Testis (tissue), 3 donors: ENCODE data around the gene ARVCF. TPM values are rescaled to one million over a fixed set of nuclear protein-coding genes. Genes with fewer than 3 reads are reported as not detected.

ENCODE experiments used
- DNase-seq: peaks from one replicate; pipeline ENCODE4 v3.0.0-alpha.2; 2019
- H3K27ac ChIP-seq, 2 donors: fragments of 200-600 bp; sonication (generic); one replicate each; pipeline ENCODE4 v1.5.1; 2019
- H3K27me3 ChIP-seq: fragments of 200-600 bp; sonication (generic); one replicate; pipeline ENCODE4 v1.5.1; 2019
- H3K36me3 ChIP-seq: fragments of 200-600 bp; sonication (generic); one replicate; pipeline ENCODE4 v1.5.1; 2017; ENCODE audit warnings: low read depth; ENCODE audit errors: missing control alignments
- H3K4me1 ChIP-seq: fragments of 200-600 bp; sonication (generic); one replicate; pipeline ENCODE4 v1.5.1; 2019
- H3K4me3 ChIP-seq, 2 donors: fragments of 200-600 bp; sonication (generic); one replicate each; pipeline ENCODE4 v1.5.1; 2017 to 2019
- H3K9me3 ChIP-seq: fragments of 200-600 bp; sonication (generic); one replicate; pipeline ENCODE4 v1.5.1; 2017
- POLR2A ChIP-seq: fragments of 450-650 bp; IDR thresholded peaks from one replicate; pipeline ENCODE4 v1.6.1; 2017; ENCODE audit warnings: antibody characterized with exemption, mild to moderate bottlenecking, moderate library complexity
- WGBS, 2 donors: methylation state at CpG; one replicate each; pipeline ENCODE4 v1.1.5; 2018; 5-methylcytosine and 5-hydroxymethylcytosine counted together
- intact Hi-C: fragments of 100-400 bp; cut with DNase I; formaldehyde crosslinking; loops from one replicate; pipeline ENCODE4 v1.15.1; 2023; ENCODE audit warnings: low total_unique reads
- polyA plus RNA-seq: library from polyadenylated mRNA; stranded (reverse); fragments of 350-450 nt; fragmentation: Illumina TruSeq; extraction: RNeasy Lipid Tissue Mini Kit (QIAGEN cat#74804); gene quantifications from one replicate; pipeline ENCODE4 v1.2.3, GENCODE V29; 2014; ENCODE audit warnings: low read depth, low replicate concordance; ENCODE audit not compliant: insufficient read depth
- total RNA-seq, 2 donors: library from RNA; depleted of rRNA; stranded (reverse); fragments of >200 nt; gene quantifications; one replicate each; pipeline ENCODE4 v1.2.3, GENCODE V29; 2016
- TF ChIP-seq, protein P1 (sequence below), 3 experiments: fragments of 450-650 bp in 2 of 3; fragments of 200-600 bp in 1 of 3; sonication (generic) in 1 of 3; IDR thresholded peaks; one replicate each; pipeline ENCODE4 v1.5.1; 2016 to 2019; ENCODE audit warnings: antibody characterized with exemption in 3 of 3, mild to moderate bottlenecking in 2 of 3, moderate library complexity in 1 of 3

ARVCF gene
- total and polyA plus RNA-seq, 3 donors from 2014 or later, result 21.1 to 57.7 (median 43.2) TPM

DNA sequence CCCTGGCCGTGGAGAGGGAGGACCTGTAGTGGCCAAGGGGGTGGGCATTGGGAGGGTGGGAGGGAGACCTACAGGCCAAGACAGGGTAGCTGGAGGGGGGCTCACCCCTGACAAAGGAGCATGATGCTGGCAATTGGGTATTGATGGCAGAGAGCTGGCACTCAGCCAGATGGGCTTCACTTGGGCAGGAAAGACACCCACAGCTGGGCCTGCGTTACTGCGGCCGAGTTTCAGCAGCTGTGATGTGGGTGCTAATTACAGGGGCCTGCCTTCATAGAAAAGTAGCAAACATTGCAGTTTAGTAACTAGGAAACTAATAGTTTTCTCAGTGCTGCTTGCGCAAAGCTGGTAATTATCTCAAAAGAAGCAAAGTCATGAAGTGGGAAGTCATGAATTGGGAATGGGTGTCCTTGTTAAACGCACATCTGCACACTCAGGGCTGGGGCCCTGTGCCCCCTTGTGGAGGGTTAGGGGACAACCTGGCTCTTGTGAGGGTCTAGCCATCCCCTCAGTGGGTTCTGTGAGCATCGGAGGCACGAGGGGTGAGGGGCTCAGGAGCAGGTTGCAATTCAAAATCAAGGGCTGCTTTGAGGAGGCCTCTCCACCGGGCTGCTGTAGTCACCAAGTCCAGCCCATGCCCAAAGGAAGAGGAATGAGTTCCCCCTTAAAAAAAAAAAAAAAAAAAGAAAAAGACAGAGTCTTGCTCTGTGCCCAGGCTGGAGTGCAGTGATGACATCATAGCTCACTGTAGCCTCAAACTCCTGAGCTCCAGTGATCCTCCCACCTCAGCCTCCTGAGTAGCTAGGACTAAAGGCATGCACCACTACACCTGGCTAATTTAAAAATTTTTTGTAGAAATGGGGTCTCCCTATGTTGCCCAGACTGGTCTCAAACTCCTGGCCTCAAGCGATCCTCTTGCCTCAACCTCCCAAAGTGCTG, 50.6 kb downstream of the ARVCF start:
- no peak for DNase-seq
- Histone ChIP-seq H3K4me1 (no peaks in the 10 kb centered on the region), H3K27ac (no peak overlapping the region)

GRCh38 chr22:19964701-19965386, 51.8 kb downstream of the ARVCF start:
- WGBS, 2 donors, result 88 to 94% methylated on average over 13 to 15 of the region's 15 CpGs

More for the DNA sequence above, 50.6 kb downstream of the ARVCF start:
- Histone ChIP-seq H3K9me3 (no peaks in the 10 kb centered on the region), H3K36me3 (no peaks in the 10 kb centered on the region), H3K27me3 (no peaks in the 10 kb centered on the region), H3K4me3 (no peak overlapping the region)
- intact Hi-C loops, result no loop called here
- TF ChIP-seq POLR2A, result no peak
- TF ChIP-seq, protein P1, sequence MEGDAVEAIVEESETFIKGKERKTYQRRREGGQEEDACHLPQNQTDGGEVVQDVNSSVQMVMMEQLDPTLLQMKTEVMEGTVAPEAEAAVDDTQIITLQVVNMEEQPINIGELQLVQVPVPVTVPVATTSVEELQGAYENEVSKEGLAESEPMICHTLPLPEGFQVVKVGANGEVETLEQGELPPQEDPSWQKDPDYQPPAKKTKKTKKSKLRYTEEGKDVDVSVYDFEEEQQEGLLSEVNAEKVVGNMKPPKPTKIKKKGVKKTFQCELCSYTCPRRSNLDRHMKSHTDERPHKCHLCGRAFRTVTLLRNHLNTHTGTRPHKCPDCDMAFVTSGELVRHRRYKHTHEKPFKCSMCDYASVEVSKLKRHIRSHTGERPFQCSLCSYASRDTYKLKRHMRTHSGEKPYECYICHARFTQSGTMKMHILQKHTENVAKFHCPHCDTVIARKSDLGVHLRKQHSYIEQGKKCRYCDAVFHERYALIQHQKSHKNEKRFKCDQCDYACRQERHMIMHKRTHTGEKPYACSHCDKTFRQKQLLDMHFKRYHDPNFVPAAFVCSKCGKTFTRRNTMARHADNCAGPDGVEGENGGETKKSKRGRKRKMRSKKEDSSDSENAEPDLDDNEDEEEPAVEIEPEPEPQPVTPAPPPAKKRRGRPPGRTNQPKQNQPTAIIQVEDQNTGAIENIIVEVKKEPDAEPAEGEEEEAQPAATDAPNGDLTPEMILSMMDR (IDR thresholded peaks at IDR 0.05), result peak in 1 of 3 experiments; percentile 9
- WGBS, 2 donors, result 85 to 93% methylated on average over 7 to 10 of the region's 10 CpGs

DNA sequence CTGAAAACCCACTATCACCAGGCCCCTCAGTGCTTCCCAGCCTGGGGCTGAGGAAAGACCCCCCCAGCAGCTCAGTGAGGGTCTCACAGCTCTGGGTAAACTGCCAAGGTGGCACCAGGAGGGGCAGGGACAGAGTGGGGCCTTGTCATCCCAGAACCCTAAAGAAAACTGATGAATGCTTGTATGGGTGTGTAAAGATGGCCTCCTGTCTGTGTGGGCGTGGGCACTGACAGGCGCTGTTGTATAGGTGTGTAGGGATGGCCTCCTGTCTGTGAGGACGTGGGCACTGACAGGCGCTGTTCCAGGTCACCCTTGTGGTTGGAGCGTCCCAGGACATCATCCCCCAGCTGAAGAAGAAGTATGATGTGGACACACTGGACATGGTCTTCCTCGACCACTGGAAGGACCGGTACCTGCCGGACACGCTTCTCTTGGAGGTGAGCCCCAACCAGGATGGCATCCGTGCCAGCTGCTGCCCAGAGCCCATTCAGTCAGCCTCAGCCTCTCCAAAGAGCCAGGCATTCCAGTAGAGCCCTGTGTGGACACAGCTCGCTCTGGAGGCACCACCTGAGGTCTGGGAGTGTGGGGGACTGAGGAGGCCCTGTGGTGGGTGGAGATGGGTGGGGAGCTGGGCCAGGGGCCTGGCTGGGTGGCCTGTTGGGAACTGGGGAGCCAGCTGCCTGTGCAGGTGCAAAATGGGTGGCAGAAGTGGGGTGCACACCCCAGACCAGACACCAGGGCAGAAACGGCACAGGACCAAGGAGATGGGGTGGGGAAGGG, 52.6 kb downstream of the ARVCF start:
- H3K36me3 ChIP-seq, result no peaks in the 10 kb centered on the region
- TF ChIP-seq POLR2A, result no peak
- TF ChIP-seq, protein P1 (IDR thresholded peaks at IDR 0.05), result no peak
- H3K27me3 ChIP-seq, result no peaks in the 10 kb centered on the region
- intact Hi-C loops, result no loop called here
- H3K4me3 ChIP-seq, result no peak overlapping the region
- no peak for DNase-seq
- H3K9me3 ChIP-seq, result no peaks in the 10 kb centered on the region
- WGBS, 2 donors, result 87 to 92% methylated on average over 8 to 12 of the region's 12 CpGs
- H3K27ac ChIP-seq, result no peak overlapping the region
- peaks cover 10% of the 10 kb centered on the region for H3K4me1 ChIP-seq

More at GRCh38 chr22:19964701-19965386, 51.8 kb downstream of the ARVCF start:
- intact Hi-C loops, result no loop called here
- Histone ChIP-seq H3K27ac (no peak overlapping the region), H3K9me3 (no peaks in the 10 kb centered on the region), H3K4me3 (no peak overlapping the region), H3K4me1 (peaks cover 2% of the 10 kb centered on the region), H3K36me3 (no peaks in the 10 kb centered on the region), H3K27me3 (no peaks in the 10 kb centered on the region)
- no peak for DNase-seq
- TF ChIP-seq, protein P1 (IDR thresholded peaks at IDR 0.05), result no peak
- TF ChIP-seq POLR2A, result no peak

DNA sequence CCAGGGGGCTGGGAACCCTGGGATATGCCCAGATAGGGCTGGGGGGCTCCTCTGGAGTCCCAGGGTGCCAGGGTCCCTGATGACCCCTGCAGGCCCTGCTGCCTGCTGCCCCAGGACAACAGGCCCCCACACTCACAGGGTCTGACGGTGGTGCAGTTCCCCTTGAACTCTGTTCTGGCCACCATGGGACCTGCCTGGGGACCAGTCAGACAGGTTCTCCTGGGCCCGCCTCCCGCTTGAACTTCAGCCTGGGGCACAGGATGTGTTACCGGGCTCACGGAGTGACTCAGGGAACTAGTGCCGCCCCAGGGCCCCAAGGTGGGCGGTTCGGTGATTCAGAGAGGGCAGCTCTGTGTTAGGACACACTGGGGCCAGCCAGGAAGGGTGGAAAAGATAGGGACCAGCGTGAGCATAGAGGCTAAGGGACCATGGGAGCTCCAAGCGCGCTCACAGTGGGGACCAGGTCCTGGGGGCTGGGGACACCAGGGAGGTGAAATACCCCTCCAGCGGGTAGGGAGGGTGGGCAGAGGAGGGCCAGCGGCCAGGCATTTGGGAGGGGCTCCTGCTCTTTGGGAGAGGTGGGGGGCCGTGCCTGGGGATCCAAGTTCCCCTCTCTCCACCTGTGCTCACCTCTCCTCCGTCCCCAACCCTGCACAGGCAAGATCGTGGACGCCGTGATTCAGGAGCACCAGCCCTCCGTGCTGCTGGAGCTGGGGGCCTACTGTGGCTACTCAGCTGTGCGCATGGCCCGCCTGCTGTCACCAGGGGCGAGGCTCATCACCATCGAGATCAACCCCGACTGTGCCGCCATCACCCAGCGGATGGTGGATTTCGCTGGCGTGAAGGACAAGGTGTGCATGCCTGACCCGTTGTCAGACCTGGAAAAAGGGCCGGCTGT, 53.5 kb downstream of the ARVCF start:
- Histone ChIP-seq H3K4me1 (peaks cover 14% of the 10 kb centered on the region), H3K36me3 (no peaks in the 10 kb centered on the region), H3K27me3 (no peaks in the 10 kb centered on the region), H3K27ac (no peak overlapping the region), H3K9me3 (no peaks in the 10 kb centered on the region), H3K4me3 (no peak overlapping the region)
- DNase-seq, result no peak
- WGBS, 2 donors, result 85 to 88% methylated on average over 14 to 30 of the region's 30 CpGs
- TF ChIP-seq, protein P1 (IDR thresholded peaks at IDR 0.05), result no peak
- no peak for TF ChIP-seq POLR2A
- intact Hi-C loops, result no loop called here
